PFSK-1 (cell line): ENCODE results near the gene IFITM10.

Source experiments
- POLR2AphosphoS5 ChIP-seq: IDR thresholded peaks from 2 replicates; pipeline ENCODE4 v1.6.1; 2012; ENCODE audit warnings: low read depth, mild to moderate bottlenecking, control low read depth, low read length, moderate library complexity
- TF ChIP-seq, protein P1 (sequence below), 2 experiments: IDR thresholded peaks; 2 replicates each; pipeline versions ENCODE4 v1.6.1 to v1.8.0; 2011 to 2012; ENCODE audit warnings: low read depth in 2 of 2, low read length in 2 of 2, control low read depth in 1 of 2, inconsistent platforms in 1 of 2, mild to moderate bottlenecking in 1 of 2, moderate library complexity in 1 of 2; ENCODE audit not compliant: insufficient read depth in 1 of 2

DNA sequence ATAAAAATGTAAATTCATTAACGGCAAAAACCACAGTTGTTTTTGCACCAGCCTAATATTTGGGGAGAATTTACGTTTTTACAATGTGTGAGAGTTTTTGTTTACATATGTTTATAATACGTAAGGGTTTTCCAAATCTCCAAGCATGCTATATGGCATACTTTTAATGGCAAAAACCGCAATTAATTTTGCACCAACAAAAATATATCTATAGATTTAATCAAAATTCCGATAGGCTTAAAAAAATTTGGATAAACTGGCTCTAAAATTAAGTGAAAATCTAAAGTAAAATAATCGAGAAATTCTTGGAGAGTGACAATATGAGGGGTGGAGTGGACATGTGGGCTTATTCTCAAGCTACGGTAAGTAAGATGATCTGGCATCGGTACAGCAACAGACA is 30.6 kb downstream of the IFITM10 start:
- TF ChIP-seq, protein P1, sequence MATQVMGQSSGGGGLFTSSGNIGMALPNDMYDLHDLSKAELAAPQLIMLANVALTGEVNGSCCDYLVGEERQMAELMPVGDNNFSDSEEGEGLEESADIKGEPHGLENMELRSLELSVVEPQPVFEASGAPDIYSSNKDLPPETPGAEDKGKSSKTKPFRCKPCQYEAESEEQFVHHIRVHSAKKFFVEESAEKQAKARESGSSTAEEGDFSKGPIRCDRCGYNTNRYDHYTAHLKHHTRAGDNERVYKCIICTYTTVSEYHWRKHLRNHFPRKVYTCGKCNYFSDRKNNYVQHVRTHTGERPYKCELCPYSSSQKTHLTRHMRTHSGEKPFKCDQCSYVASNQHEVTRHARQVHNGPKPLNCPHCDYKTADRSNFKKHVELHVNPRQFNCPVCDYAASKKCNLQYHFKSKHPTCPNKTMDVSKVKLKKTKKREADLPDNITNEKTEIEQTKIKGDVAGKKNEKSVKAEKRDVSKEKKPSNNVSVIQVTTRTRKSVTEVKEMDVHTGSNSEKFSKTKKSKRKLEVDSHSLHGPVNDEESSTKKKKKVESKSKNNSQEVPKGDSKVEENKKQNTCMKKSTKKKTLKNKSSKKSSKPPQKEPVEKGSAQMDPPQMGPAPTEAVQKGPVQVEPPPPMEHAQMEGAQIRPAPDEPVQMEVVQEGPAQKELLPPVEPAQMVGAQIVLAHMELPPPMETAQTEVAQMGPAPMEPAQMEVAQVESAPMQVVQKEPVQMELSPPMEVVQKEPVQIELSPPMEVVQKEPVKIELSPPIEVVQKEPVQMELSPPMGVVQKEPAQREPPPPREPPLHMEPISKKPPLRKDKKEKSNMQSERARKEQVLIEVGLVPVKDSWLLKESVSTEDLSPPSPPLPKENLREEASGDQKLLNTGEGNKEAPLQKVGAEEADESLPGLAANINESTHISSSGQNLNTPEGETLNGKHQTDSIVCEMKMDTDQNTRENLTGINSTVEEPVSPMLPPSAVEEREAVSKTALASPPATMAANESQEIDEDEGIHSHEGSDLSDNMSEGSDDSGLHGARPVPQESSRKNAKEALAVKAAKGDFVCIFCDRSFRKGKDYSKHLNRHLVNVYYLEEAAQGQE (IDR thresholded peaks at IDR 0.05; ENCODE audit: insufficient read depth in 1 of 2, low read depth in 2 of 2, low read length in 2 of 2): no peak
- TF ChIP-seq POLR2AphosphoS5: no peak
